ENCODE data around the gene GDF11. TPM values are rescaled to one million over a fixed set of nuclear protein-coding genes. Genes with fewer than 3 reads are reported as not detected.

GDF11 gene
- total and polyA plus RNA-seq, 2 of the 8 experiments (the other 6 are each of a cell fraction or from before 2014, with no cell fraction given), result 12.1 to 15.1 TPM

DNA sequence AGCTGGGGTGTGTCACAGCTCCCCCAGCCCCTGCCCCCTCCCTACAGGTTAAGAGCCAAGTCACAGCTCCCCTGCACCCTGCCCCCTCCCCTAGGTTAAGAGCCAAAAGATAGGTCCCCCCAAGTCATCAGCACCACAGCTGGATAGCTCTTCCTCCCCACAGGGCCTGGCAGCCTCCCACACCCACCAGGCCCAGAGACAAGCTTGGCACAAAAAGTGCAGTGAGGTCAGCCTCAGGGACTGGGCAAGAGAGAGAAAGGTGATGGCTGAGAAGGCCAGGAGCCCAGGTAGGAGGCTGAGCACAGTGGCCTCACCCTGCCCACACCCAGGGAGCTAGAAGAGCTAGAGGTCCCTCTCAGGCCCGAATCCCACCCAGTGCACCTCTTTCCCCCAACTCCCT is 44.0 kb upstream of the GDF11 start:
- no peak for FAIRE-seq
- Histone ChIP-seq H2BK20ac (ENCODE audit: low read length) (no peak overlapping the region), H3K27ac (ENCODE audit: low read depth, low read length) (no peak overlapping the region), H3K9ac (replicated peaks in 1 of 4; ENCODE audit: extremely low read depth in 1 of 4, low read depth in 3 of 4, low read length in 3 of 4) (no peak overlapping the region), H3K23me2 (ENCODE audit: low read depth, low read length) (no peaks in the 10 kb centered on the region), H3K56ac (replicated peaks; ENCODE audit: insufficient read length, low read depth, low read length) (no peak overlapping the region), H4K8ac (ENCODE audit: extremely low read depth, insufficient read depth, low read length) (no peak overlapping the region), H3K79me1 (ENCODE audit: low read depth, low read length) (peaks cover 3% of the 10 kb centered on the region), H3K9me3 (ENCODE audit: insufficient read depth in 2 of 2, low read depth in 1 of 2, low read length in 1 of 2) (no peaks in the 10 kb centered on the region), H2BK15ac (ENCODE audit: low read length) (no peak overlapping the region), H4K91ac (replicated peaks; ENCODE audit: insufficient read length, low read length) (no peak overlapping the region), H2BK12ac (ENCODE audit: low read depth, low read length) (no peak overlapping the region), H3K79me2 (ENCODE audit: control insufficient read depth in 1 of 2, insufficient read depth in 2 of 2, low read length in 2 of 2) (peaks cover 0 to 4% of the 10 kb centered on the region in 2 experiments; a peak in 1 of 4 replicates), H3K27me3 (replicated peaks in 1 of 4; ENCODE audit: control insufficient read depth in 3 of 4, extremely low read depth in 1 of 4, insufficient read depth in 3 of 4, low read length in 3 of 4) (no peaks in the 10 kb centered on the region), H2AFZ (ENCODE audit: low read length) (no peak overlapping the region), H3K14ac (ENCODE audit: insufficient read length) (no peak overlapping the region), H3K36me3 (ENCODE audit: control insufficient read depth in 2 of 4, insufficient read depth in 4 of 4, low read length in 3 of 4) (peaks cover 6 to 35% (median 12%) of the 10 kb centered on the region in 4 experiments; a peak in 7 of 8 replicates), H3K4me1 (replicated peaks in 1 of 4; ENCODE audit: control insufficient read depth in 3 of 4, insufficient read depth in 4 of 4, low read length in 3 of 4) (no peaks in the 10 kb centered on the region), H4K20me1 (replicated peaks in 1 of 2; ENCODE audit: control insufficient read depth in 1 of 2, insufficient read depth in 2 of 2, low read length in 2 of 2) (peaks cover 0 to 9% of the 10 kb centered on the region in 2 experiments), H2BK5ac (ENCODE audit: low read depth, low read length) (no peak overlapping the region), H3K18ac (ENCODE audit: extremely low read depth, low read length) (no peak overlapping the region), H3K23ac (ENCODE audit: insufficient read length) (no peak overlapping the region), H3K4ac (replicated peaks; ENCODE audit: insufficient read length, low read depth, low read length) (no peak overlapping the region), H2AK5ac (ENCODE audit: low read depth, low read length) (no peak overlapping the region), H4K5ac (ENCODE audit: insufficient read length, low read depth, low read length) (no peak overlapping the region), H3K4me3 (ENCODE audit: extremely low read depth in 1 of 4, insufficient read depth in 2 of 4, low read depth in 3 of 4, low read length in 4 of 4) (no peak overlapping the region), H3K4me2 (ENCODE audit: insufficient read depth in 1 of 2, low read depth in 2 of 2, low read length in 2 of 2) (no peak overlapping the region), H2BK120ac (replicated peaks; ENCODE audit: low read depth, low read length) (no peak overlapping the region)
- POLR2A ChIA-PET (ENCODE audit: partially characterized antibody), result interaction anchor here (0.5 to 2.3 kb wide), 4 partner anchors 8 to 297 kb away, joined by 4 to 7 read pairs (median 5); partner anchors contain the start of gene ITGA7
- WGBS, 2 experiments (ENCODE audit: extremely low coverage in 1 of 2, insufficient coverage in 1 of 2, insufficient read length in 1 of 2, insufficient replicate concordance in 2 of 2, low coverage in 1 of 2, low lambda C conversion rate in 2 of 2, missing lambda C conversion rate in 1 of 2), result 100% methylated on average over 1 of the region's 1 CpG; no CpG with 5 or more reads in 1 of the 2 experiments
- CTCF ChIA-PET (ENCODE audit: partially characterized antibody), result interaction anchor here (0.6 to 5.9 kb wide), 7 partner anchors 7 to 111 kb away, joined by 3 to 36 read pairs (median 6); partner anchors contain the start of gene ITGA7
- no peak for DNase-seq (ENCODE audit: low read depth in 1 of 2, low spot score in 2 of 2)
- TF ChIP-seq BCL11A (IDR thresholded peaks at IDR 0.05; ENCODE audit: low read depth in 2 of 2, low read length in 2 of 2), result no peak
- TF ChIP-seq BACH1 (IDR thresholded peaks at IDR 0.05; ENCODE audit: low read length), result no peak
- no peak for TF ChIP-seq JUN (IDR thresholded peaks at IDR 0.05; ENCODE audit: low read depth, low read length)
- no peak for TF ChIP-seq RBBP5 (IDR thresholded peaks at IDR 0.05; ENCODE audit: borderline replicate concordance, low read depth, low read length)
- TF ChIP-seq EGR1 (IDR thresholded peaks at IDR 0.05; ENCODE audit: borderline replicate concordance, low read depth, low read length), result no peak
- TF ChIP-seq ASH2L (IDR thresholded peaks at IDR 0.05; ENCODE audit: low read length), result no peak
- no peak for TF ChIP-seq CTBP2 (IDR thresholded peaks at IDR 0.05; ENCODE audit: borderline replicate concordance, insufficient read depth, insufficient read length, low read length)
- TF ChIP-seq FOSL1 (IDR thresholded peaks at IDR 0.05; ENCODE audit: insufficient read depth, low read depth, low read length), result no peak
- TF ChIP-seq MAX (IDR thresholded peaks at IDR 0.05), result no peak
- no peak for TF ChIP-seq SIN3A (conservative IDR thresholded peaks at IDR 0.05 in 1 of 2, IDR thresholded peaks at IDR 0.05 in 1 of 2; ENCODE audit: low read depth in 1 of 2, low read length in 2 of 2)
- TF ChIP-seq JUND (IDR thresholded peaks at IDR 0.05; ENCODE audit: low read length), result no peak
- TF ChIP-seq SIRT6 (IDR thresholded peaks at IDR 0.05; ENCODE audit: low read length), result no peak
- TF ChIP-seq USF2 (IDR thresholded peaks at IDR 0.05; ENCODE audit: low read length), result no peak

Measured in H1 (cell line).